Measurements from ENCODE around the gene PLVAP.

Gene PLVAP

DNA sequence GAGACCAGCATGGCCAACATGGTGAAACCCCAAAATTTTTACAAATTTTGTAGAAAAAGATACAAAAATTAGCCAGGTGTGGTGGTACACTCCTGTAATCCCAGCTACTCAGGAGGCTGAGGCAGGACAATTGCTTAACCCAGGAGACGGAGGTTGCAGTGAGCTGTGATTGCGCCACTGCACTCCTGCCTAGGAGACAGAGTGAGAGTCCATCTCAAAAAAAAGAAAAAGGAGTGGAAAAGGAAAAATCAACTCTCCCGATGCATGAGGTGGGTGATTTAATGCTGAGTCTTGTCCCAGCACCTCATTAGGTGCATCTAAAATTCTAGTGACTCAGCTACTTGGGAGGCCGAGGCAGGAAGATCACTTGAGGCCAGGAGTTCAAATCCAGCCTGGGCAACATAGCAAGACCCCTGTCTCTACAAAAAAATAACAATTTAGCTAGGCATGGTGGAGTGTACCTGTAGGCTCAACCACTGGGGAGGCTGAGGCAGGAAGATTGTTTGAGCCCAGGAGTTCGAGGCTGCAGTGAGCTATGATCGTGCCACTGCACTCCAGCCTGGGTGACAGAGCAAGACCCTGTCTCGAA, 20.0 kb downstream of the PLVAP start:
- no peak for DNase-seq

DNA sequence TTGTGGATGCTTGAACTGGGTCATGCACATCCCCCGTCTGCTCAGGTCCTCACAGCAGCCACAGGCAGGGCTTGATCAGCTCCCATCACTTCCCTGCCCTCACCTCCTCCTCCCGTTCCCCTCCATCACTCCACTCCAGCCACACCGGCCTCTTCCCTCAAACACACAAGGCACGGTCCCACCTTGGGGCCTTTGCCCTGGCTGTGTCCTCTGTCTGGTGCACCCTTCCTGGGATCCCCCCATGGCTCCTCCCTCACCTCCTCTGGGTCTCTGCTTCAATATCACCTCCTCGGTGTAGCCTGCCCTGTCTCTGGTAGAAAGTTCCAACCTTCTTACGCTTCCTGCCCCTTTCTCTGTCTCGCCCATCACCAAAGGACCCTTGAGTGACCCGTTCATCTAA, 23.8 kb downstream of the PLVAP start:
- DNase-seq, result no peak

DNA sequence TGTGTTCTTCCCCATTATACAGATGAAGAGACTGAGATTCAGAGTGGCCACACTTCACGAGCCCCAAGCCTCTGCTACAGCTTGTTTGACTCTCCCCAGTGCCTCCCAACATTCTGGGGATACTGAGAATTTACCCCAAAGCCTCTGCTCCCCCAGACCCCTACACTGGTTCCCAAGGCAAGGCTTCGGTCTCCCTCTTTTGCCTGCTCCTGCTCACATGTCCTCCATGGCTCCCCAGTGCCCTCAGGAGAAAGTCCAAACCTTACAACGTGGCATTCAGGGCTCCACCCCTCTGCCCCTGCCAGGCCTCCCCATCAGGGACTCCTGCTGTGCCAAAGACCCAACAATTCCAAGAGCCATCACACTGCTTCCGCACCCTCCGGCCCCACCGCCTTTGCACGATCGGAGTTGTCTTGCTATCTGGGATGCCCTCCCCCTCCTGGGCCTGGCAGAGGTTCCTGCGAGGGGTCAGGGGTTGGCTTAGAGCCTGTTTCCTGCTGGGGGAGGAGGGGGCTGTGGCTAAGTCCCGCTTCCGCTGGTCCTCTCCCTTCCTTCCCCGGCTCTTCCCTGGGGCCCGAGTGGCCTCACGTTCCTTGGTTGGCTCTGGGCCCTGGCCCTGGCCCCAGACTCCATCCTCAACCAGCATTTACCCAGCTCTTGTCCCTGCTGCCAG, 24.4 kb downstream of the PLVAP start:
- no peak for DNase-seq

DNA sequence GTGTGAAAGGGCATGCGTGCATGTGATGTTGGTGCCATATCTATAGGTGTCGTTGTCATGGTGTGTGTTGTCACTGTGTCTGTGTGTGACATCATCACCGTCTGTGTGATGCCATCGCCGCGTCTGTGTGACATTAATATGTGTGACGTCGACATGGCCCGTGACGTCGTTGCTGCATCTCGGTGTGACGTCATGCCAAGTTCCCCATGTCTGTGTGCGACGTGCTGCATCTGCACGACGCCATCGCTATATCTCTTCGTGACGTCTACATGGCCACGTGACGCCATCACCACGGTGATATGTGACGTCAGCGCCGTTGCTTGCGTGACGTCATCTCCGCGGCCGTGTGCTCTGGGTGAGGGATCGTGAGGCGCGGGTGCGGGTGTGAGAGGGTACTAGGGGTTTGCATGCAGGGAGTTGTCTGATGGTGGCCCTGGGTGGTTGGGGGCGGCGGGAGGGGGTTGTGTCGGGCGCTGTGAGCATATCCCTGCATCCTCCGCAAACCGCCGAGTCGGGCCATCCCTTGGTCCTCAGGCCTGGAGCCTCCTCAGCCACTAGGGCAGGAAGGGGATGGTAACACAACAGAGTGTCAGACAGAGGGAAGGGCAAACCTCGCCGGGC, 25.2 kb downstream of the PLVAP start:
- DNase-seq, result no peak

DNA sequence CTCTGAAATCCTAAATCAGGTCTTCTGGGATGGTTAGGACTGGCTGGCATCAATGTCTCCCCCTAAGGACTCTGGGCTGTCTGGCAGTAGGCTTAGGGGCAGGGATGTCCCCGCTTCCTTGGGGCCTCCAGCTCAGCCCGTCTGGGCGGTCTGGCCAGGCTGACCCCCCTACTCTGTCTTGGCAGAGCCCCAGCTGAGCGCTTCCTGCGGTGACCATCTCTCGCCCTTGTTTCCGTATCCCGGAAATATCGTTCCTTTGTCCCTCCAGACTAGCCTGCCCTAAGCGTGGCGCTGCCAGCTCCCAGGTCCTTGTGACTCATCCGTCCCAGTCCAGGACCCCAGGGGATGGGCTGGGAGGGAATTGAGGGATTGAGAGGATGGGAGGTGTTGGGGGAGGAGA, 28.4 kb downstream of the PLVAP start:
- DNase-seq, result no peak

DNA sequence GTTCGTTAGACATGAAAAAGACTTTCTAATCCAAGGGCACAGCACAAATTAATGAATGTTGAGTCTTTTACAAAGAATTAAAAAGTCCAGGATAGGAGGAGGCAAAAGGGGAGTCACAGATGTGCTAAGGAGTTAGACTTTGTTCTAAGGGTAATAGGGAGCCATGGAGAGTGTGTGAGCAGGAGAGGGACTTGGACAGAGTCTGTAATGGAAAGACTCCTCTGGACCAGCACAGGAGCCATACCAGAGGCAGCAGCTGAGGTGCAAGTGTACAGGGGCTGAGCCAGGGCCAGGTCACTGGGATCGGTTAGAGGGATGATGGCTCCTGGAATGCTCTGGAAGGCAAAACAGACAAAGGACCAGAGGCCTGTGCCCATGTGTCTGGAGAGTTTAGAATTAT, 29.3 kb downstream of the PLVAP start:
- DNase-seq, result no peak

DNA sequence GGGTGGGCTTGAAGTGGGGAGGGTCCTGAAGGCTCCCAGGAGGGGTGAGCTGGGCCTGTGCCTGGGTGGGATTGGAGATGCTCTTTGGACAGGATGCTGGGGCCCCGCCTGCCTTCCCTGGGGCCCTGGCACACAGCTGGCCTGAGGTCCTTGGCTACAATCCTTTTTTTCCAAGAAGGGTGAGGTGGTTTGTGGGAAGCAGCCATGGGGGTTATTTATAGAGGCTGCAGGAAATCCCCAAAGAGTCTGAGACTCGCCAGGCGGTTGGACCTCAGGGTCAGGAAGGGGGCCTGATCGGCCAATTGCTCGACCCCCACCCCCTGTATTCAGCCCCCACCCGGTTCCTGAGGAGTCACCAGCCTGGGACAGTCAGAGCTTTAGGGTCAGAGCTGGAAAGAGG, 29.8 kb downstream of the PLVAP start:
- DNase-seq, result no peak

DNA sequence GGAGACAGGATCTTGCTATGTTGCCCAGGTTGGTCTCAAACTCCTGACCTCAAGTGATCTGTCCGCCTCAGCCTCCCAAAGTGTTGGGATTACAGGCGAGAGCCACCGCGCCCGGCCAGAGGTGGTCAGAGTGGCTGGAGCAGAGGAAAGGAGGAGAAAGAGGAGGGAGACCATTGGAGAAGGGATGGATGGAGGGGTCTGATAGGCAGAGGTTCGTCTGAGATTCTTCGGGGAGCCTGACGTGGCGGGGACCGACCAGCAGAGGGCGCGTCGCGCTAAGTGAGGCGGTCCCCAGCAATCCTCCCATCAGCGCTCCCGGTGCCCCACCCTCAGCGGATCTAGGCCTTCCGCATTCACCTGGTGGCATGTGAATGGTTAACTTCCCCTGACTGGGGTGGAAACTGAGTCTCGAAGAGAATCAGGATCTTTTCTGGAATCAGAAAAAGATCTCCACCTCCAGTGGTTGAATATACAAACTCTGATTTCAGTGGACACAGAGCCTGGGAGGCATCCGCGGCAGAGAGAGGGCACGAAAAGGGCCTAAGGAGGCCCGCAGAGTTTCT, 31.0 kb downstream of the PLVAP start:
- DNase-seq, result peak; percentile 87

DNA sequence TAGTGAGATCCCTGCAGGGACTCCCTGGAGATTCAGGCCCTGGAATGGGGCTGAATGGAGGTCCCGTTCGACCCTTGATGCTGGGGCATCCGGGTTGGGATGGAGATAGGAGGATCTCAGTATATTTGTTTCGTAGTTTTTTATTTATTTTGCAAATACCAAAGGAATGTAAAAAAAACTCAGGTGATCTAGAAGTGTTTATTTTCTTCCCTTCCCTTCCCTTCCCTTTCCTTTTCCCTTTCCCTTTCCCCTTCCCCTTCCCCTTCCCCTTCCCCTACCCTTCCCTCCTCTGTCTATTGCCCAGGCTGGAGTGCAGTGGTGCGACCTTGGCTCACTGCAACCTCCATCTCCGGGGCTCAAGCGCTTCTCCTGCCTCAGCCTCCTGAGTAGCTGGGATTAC, 35.3 kb downstream of the PLVAP start:
- DNase-seq, result no peak

DNA sequence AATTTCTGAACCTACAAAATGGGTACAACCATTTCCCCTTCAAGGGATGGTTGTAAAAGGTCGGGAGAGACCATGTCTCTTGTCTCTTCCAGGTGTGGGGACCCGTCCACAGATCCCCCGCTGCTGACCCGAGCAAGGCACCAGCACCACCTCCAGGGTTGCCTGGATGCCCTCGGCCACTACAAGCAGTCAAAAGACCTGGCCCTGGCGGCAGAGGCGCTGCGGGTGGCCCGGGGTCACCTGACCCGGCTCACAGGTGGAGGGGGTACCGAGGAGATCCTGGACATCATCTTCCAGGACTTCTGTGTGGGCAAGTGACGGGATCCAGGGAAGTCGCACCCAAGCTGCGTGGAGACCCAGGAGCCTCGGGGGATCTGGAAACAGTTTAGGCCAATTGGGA, 35.8 kb downstream of the PLVAP start:
- DNase-seq, result no peak

DNA sequence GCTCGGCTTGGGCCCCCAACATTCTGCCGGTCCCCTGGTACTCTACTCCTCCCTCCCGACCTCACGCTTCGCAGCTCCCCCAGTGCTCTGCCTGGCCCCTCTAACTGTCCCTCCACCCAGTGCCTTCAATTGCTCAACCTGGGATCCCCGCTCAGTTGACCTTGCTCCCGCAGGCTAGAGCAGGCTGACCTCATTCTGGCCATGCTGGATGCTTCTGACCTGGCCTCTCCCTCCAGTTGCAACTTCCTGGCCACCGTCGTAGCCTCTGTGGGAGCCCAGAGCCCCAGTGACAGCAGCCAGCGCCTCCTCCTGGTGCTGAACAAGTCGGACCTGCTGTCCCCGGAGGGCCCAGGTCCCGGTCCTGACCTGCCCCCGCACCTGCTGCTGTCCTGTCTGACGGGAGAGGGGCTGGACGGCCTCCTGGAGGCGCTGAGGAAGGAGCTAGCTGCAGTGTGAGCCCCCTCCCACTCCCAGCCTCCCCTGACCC, 36.2 kb downstream of the PLVAP start:
- no peak for DNase-seq

DNA sequence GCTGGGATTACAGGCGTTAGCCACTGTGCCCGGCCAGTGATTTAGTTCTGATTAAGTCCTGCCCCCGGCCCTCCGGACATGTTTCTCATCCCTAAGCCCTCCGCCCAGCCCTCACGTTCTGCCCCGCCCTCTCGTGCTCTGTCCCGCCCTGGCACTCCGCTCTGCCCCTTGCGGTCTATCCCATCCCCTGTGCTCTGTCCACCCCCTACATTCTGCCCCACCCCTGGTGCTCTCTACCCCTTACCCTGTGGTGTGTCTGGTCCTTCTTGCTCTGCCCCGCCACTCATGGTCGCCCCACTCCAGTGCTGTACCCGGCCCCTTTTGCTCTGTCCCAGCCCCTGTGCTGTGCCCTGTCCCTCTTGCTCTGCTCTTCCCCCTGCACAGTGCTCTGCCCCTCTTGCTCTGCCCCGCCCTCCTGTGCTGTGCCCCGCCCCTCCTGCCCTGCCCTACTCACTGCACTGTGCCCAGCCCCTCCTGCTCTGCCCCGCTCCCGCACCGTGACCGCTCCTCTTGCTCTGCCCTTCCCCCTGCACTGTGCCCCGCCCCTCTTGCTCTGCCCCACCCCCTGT, 36.8 kb downstream of the PLVAP start:
- no peak for DNase-seq

DNA sequence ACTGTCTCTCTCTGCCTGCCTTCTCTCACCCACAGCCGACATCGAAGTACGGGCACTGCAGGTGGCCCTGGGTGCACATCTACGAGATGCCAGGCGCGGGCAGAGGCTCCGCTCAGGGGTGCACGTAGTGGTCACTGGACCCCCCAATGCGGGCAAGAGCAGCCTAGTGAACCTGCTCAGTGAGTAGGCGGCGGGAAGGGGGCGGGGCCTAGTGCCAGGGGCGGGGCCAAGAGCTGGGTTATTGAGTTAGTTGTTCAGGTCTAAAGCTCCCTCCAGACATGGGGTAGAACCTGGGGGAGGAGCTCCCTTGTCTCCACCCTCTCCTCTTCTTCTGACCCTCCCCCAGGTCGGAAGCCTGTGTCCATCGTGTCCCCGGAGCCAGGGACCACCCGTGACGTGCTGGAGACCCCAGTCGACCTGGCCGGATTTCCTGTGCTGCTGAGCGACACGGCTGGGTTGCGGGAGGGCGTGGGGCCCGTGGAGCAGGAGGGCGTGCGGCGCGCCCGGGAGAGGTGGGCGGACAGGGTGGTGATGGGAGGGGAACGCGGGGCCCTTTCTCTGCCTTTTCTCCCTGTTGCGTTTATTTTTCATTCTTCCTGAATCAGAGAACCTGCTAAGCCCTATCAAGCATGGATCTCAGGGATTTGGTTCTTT, 37.9 kb downstream of the PLVAP start:
- DNase-seq, result peak; percentile 72

DNA sequence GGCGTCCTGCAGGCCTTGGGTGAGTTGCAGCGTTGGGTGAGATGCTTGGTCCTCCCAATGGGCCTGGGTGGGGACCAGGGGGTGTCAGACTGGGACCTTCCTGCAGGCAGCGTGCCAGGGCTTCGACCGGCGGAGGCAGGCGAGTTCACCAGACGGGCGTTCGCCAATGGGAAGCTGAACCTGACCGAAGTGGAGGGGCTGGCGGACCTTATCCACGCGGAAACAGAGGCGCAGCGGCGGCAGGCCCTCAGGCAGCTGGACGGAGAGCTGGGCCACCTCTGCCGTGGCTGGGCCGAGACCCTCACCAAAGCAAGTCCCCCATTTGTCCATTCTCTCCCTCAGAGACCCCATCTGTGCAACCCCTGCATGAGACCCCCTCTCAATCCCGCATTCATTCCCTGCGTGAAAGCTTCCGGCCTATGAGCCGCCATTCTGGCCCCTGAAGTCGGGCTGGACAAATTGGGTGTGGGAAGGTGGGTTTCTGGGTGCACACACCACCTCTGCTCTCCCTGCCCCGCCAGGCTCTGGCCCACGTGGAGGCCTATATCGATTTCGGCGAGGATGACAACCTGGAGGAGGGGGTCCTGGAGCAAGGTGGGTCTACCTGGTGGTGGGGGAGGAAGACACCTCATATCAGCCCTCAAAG, 38.6 kb downstream of the PLVAP start:
- DNase-seq, result no peak

DNA sequence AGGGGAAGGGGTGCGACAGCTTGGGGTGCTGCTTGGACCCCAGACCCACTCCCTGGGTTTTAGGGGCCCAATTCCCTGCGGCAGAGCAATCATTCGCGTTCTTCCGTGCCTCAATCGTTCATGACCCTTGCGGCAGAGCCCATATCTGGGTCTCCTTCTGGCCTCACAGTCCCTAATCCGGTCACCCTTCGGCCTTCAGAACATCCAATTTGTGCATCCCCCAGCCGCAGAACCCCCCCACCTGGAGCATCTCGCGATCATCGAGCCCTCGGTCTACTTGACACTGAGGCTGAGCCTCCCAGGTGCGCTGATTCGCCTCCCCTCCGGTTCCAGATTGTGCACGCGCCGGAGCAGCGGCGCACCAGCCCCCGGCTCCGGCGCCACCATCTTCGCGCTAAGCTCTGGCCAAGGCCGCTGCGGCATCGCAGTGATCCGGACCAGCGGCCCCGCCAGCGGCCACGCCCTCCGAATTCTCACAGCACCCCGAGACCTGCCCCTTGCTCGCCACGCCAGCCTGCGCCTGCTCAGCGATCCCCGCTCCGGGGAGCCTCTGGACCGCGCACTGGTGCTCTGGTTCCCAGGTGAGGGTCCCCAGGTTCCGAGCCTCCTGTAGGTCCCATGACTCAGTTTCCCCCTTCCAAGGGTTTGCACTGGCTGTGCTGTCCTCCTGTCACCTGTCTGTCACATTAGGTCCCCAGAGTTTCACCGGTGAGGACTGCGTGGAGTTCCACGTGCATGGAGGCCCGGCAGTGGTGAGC, 39.3 kb downstream of the PLVAP start:
- DNase-seq, result peak; percentile 73

DNA sequence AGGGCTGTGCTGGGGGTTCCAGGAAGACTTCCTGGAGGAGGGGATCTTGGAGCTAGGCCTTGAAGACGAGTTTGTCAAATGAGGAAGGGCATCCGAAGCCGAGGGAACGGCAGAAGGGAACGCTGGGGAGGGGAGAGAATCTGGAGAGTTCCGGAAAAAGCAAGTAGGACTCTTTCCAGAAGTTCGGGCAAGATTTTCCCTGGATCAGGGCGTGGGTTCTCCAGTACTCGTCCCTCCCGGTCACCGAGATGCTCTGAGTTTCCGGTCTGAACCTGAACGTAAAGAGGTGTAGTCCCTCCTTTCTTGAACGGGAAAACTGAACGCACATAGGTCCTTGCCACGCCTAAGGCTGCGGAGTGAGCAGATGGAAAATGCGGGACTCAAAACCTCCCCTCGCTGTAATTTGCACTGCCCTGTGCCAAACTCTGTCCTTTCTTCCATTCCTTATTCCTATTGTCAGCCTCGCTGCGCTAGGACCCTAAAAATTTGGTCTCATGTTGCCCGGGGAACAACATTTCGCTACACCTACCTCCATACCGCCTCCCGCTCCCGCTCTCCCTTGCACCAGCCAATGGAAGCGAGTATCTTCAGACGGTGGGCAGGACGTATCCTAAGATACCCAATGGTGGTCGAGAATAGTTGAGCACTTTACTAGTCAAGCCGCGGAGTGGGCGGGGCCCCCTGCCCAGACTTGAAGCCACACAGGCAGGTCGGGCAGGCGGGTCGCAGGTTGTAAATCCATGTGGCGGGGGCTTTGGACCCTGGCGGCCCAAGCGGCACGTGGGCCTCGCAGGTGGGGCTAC, 40.1 kb downstream of the PLVAP start, which contains the start of gene GTPBP3:
TSS of gene GTPBP3 (plus strand) at position 682 of the 803 bp plus-strand sequence. CDS start at position 741, 59 bp downstream.
- peak; percentile 99 for DNase-seq

DNA sequence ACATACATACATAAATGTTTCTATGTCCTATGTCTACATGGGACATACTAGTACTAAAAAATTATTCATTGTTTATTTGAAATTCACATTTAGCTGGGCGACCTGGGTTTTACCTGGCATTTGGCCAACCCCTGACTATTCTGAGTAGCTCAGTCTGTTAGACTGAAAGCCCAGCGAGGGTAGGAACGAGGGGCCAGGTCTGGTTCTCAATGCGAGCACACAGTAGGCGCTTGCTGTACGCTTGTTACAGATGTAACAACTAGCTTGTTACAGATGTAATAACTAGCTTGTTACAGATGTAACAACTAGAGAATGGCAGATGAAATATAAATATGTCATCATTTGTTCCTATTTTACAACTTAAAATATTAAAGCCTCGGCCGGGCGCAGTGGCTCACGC, 41.6 kb downstream of the PLVAP start:
- DNase-seq, result no peak

DNA sequence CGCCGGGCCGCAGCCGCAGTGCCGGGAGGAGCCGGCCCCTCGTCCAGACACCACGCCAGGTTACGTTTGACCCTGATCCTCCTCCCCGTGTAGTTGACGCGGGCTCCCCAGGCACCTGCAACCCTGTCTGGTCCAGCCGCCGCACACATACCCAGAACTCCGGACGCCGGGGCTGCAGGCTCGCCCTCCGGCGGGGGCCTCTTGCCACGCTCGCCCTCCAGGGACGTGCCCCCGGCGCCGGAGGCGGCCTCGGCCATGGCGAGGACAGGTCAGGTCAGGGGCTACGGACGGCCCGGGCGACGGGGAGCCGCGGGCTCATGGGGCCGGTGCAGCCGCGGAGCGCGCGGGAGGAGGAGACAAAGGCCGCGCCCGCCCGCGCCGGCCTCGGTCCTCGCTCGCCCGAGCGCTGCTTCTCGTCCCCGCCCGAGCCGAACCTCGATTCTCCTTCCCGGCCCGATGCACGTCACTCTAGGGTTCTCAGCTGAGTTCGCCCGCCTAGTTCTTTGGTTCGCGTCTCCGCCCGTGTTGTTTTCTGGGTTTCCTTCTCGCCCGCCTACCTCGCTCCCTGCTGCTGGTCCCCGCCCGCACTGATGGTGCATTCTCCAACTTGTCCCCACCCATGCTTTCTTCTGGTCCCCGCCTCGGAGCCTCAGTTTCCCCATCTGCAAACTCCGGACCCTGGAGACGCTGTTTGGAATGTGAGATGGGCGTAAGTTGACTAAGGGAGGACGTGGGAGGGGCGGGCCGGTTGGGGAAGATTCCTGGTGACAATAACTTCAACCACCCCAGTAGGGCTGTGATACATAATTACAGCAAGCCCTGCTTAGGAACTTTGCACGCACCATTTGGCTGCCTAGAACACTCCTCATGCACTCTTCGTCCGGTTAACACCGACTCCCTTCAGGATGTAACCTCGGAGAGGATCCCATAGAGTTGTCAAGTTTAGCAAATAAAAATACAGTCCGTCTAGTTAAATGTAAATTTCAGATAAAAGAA, 42.4 kb downstream of the PLVAP start, which contains the start of gene ANO8:
TSS of gene ANO8 (minus strand) at position 442 of the 996 bp plus-strand sequence. CDS start at position 257, 185 bp downstream.
- DNase-seq, result peak; percentile 98
